ENCODE measurements around the gene ARHGAP30.

Gene ARHGAP30

GRCh38 chr1:161008869-161009510 is 60.7 kb downstream of the ARHGAP30 start:
- TF ChIP-seq TCF12 (IDR thresholded peaks at IDR 0.05; ENCODE audit: low read depth) (no peak), EP300 (IDR thresholded peaks at IDR 0.05; ENCODE audit: borderline replicate concordance) (no peak)

- TF ChIP-seq YY1 (IDR thresholded peaks at IDR 0.05; ENCODE audit: low read depth) (no peak), TCF12 (IDR thresholded peaks at IDR 0.05; ENCODE audit: low read depth) (no peak), USF1 (IDR thresholded peaks at IDR 0.05) (no peak), CREB1 (IDR thresholded peaks at IDR 0.05; ENCODE audit: low read depth) (no peak), ZBTB7A (IDR thresholded peaks at IDR 0.05; ENCODE audit: low read depth) (no peak), TEAD4 (IDR thresholded peaks at IDR 0.05) (no peak), RAD21 (IDR thresholded peaks at IDR 0.05; ENCODE audit: low read depth) (no peak), NFIC (IDR thresholded peaks at IDR 0.05) (no peak), CEBPB (IDR thresholded peaks at IDR 0.05) (no peak), MAX (IDR thresholded peaks at IDR 0.05) (no peak), EP300 (IDR thresholded peaks at IDR 0.05; ENCODE audit: borderline replicate concordance) (no peak), FOXM1 (IDR thresholded peaks at IDR 0.05; ENCODE audit: borderline replicate concordance, low read depth) (no peak), EGR1 (IDR thresholded peaks at IDR 0.05) (no peak), TAF1 (IDR thresholded peaks at IDR 0.05; ENCODE audit: low read depth) (no peak), REST (IDR thresholded peaks at IDR 0.05; ENCODE audit: low read depth) (no peak)
Measured at GRCh38 chr1:161007369-161007768, 62.3 kb downstream of the ARHGAP30 start.

- no peak for TF ChIP-seq REST (IDR thresholded peaks at IDR 0.05; ENCODE audit: low read depth)
- TF ChIP-seq FOXM1 (IDR thresholded peaks at IDR 0.05; ENCODE audit: borderline replicate concordance, low read depth), result no peak
- TF ChIP-seq CEBPB (IDR thresholded peaks at IDR 0.05), result no peak
- TF ChIP-seq TAF1 (IDR thresholded peaks at IDR 0.05; ENCODE audit: low read depth), result no peak
- no peak for TF ChIP-seq RAD21 (IDR thresholded peaks at IDR 0.05; ENCODE audit: low read depth)
- TF ChIP-seq USF1 (IDR thresholded peaks at IDR 0.05), result no peak
- no peak for TF ChIP-seq TCF12 (IDR thresholded peaks at IDR 0.05; ENCODE audit: low read depth)
- no peak for TF ChIP-seq CREB1 (IDR thresholded peaks at IDR 0.05; ENCODE audit: low read depth)
- TF ChIP-seq EGR1 (IDR thresholded peaks at IDR 0.05), result no peak
- TF ChIP-seq YY1 (IDR thresholded peaks at IDR 0.05; ENCODE audit: low read depth), result no peak
- no peak for TF ChIP-seq EP300 (IDR thresholded peaks at IDR 0.05; ENCODE audit: borderline replicate concordance)
- no peak for TF ChIP-seq NFIC (IDR thresholded peaks at IDR 0.05)
- no peak for TF ChIP-seq TEAD4 (IDR thresholded peaks at IDR 0.05)
- no peak for TF ChIP-seq ZBTB7A (IDR thresholded peaks at IDR 0.05; ENCODE audit: low read depth)
- TF ChIP-seq MAX (IDR thresholded peaks at IDR 0.05), result no peak
Measured at GRCh38 chr1:161006563-161006962, 63.1 kb downstream of the ARHGAP30 start.

- no peak for TF ChIP-seq TAF1 (IDR thresholded peaks at IDR 0.05; ENCODE audit: low read depth)
- no peak for TF ChIP-seq CEBPB (IDR thresholded peaks at IDR 0.05)
- TF ChIP-seq ZBTB7A (IDR thresholded peaks at IDR 0.05; ENCODE audit: low read depth), result no peak
- no peak for TF ChIP-seq TEAD4 (IDR thresholded peaks at IDR 0.05)
- no peak for TF ChIP-seq RAD21 (IDR thresholded peaks at IDR 0.05; ENCODE audit: low read depth)
- TF ChIP-seq FOXM1 (IDR thresholded peaks at IDR 0.05; ENCODE audit: borderline replicate concordance, low read depth), result no peak
- no peak for TF ChIP-seq MAX (IDR thresholded peaks at IDR 0.05)
- no peak for TF ChIP-seq EGR1 (IDR thresholded peaks at IDR 0.05)
- TF ChIP-seq REST (IDR thresholded peaks at IDR 0.05; ENCODE audit: low read depth), result no peak
- TF ChIP-seq CREB1 (IDR thresholded peaks at IDR 0.05; ENCODE audit: low read depth), result no peak
- no peak for TF ChIP-seq YY1 (IDR thresholded peaks at IDR 0.05; ENCODE audit: low read depth)
- TF ChIP-seq EP300 (IDR thresholded peaks at IDR 0.05; ENCODE audit: borderline replicate concordance), result no peak
- no peak for TF ChIP-seq USF1 (IDR thresholded peaks at IDR 0.05)
- TF ChIP-seq NFIC (IDR thresholded peaks at IDR 0.05), result no peak
- TF ChIP-seq TCF12 (IDR thresholded peaks at IDR 0.05; ENCODE audit: low read depth), result no peak
Measured at GRCh38 chr1:161001525-161001924, 68.2 kb downstream of the ARHGAP30 start.

All from Ishikawa (cell line).